Uterus (tissue), 2 donors: Measurements from ENCODE around the gene OR52E5.

Experiments
- POLR2A ChIP-seq, 2 donors: fragments of 450-650 bp; IDR thresholded peaks; one replicate each; pipeline ENCODE4 v1.6.1; 2016; ENCODE audit warnings: antibody characterized with exemption in 2 of 2, mild to moderate bottlenecking in 1 of 2, moderate library complexity in 1 of 2
- TF ChIP-seq, protein P1 (sequence below), 4 experiments: fragments of 200-600 bp in 2 of 4; fragments of 450-650 bp in 2 of 4; sonication (generic) in 2 of 4; IDR thresholded peaks; one replicate each; pipeline ENCODE4 v1.5.1; 2016 to 2019; ENCODE audit warnings: antibody characterized with exemption in 4 of 4, mild to moderate bottlenecking in 2 of 4, moderate library complexity in 1 of 4

GRCh38 chr11:5865826-5866225 is 27.2 kb upstream of the OR52E5 start:
- TF ChIP-seq, protein P1, sequence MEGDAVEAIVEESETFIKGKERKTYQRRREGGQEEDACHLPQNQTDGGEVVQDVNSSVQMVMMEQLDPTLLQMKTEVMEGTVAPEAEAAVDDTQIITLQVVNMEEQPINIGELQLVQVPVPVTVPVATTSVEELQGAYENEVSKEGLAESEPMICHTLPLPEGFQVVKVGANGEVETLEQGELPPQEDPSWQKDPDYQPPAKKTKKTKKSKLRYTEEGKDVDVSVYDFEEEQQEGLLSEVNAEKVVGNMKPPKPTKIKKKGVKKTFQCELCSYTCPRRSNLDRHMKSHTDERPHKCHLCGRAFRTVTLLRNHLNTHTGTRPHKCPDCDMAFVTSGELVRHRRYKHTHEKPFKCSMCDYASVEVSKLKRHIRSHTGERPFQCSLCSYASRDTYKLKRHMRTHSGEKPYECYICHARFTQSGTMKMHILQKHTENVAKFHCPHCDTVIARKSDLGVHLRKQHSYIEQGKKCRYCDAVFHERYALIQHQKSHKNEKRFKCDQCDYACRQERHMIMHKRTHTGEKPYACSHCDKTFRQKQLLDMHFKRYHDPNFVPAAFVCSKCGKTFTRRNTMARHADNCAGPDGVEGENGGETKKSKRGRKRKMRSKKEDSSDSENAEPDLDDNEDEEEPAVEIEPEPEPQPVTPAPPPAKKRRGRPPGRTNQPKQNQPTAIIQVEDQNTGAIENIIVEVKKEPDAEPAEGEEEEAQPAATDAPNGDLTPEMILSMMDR (IDR thresholded peaks at IDR 0.05): no peak
- no peak for TF ChIP-seq POLR2A (IDR thresholded peaks at IDR 0.05)
